GM23338 (cell line): Measurements from ENCODE around the gene AKR1C4. TPM values are rescaled to one million over a fixed set of nuclear protein-coding genes. Genes with fewer than 3 reads are reported as not detected.
A peak's percentile ranks its signal among the peaks of the same experiment; 100 is the strongest.
"Not testable (repeated sequence)": the region's sequence is repeated elsewhere in the genome, so short reads cannot be mapped to it uniquely, and the experiment has no call there.

ENCODE experiments used
- ATAC-seq: fragments of 200-7000 bp; cut with Tn5 transposase; 3 replicates; pipeline ENCODE4 v1.9.1; 2020
- DNase-seq: peaks from one replicate; pipeline ENCODE4 v3.0.0-alpha.2; 2015; ENCODE audit warnings: low spot score
- H2AFZ ChIP-seq: fragments of 200-600 bp; sonication (generic); 2 replicates; pipeline ENCODE4 v1.8.0; 2016; ENCODE audit warnings: antibody characterized with exemption, mild to moderate bottlenecking, moderate library complexity
- H3F3A ChIP-seq: fragments of 200-600 bp; sonication (generic); replicated peaks from 2 replicates; pipeline ENCODE4 v1.8.0; 2017; ENCODE audit warnings: antibody characterized with exemption, mixed run types, low read depth
- H3K27ac ChIP-seq: fragments of 200-600 bp; sonication (generic); 2 replicates; pipeline ENCODE4 v1.6.1; 2016; ENCODE audit warnings: low read depth
- H3K27me3 ChIP-seq: fragments of 200-600 bp; sonication (generic); 2 replicates; pipeline ENCODE4 v1.8.0; 2016; ENCODE audit warnings: mild to moderate bottlenecking, mixed run types, moderate library complexity; ENCODE audit not compliant: insufficient read depth
- H3K36me3 ChIP-seq: fragments of 200-600 bp; sonication (generic); 2 replicates; pipeline ENCODE4 v1.8.0; 2016; ENCODE audit warnings: mild to moderate bottlenecking; ENCODE audit not compliant: insufficient read depth
- H3K4me1 ChIP-seq: fragments of 200-600 bp; sonication (generic); 2 replicates; pipeline ENCODE4 v1.8.0; 2016; ENCODE audit warnings: mild to moderate bottlenecking, moderate library complexity; ENCODE audit not compliant: insufficient read depth
- H3K4me2 ChIP-seq: fragments of 200-600 bp; sonication (generic); 2 replicates; pipeline ENCODE4 v1.7.1; 2017; ENCODE audit warnings: mixed run types
- H3K4me3 ChIP-seq: fragments of 200-600 bp; sonication (generic); 2 replicates; pipeline ENCODE4 v1.6.1; 2016; ENCODE audit warnings: mixed run types
- H3K79me2 ChIP-seq: fragments of 200-600 bp; sonication (generic); replicated peaks from 2 replicates; pipeline ENCODE4 v1.8.0; 2017; ENCODE audit warnings: mild to moderate bottlenecking; ENCODE audit not compliant: insufficient read depth
- H3K9me2 ChIP-seq: fragments of 200-600 bp; sonication (generic); 2 replicates; pipeline ENCODE4 v1.8.0; 2017; ENCODE audit not compliant: insufficient read depth
- H4K20me1 ChIP-seq: fragments of 200-600 bp; sonication (generic); replicated peaks from 2 replicates; pipeline ENCODE4 v1.8.0; 2017; ENCODE audit warnings: mild to moderate bottlenecking; ENCODE audit not compliant: insufficient read depth
- H3K27ac Mint-ChIP-seq: 2 replicates; pipeline ENCODE4 v1.8.0; 2020; ENCODE audit warnings: inconsistent platforms, mild to moderate bottlenecking, moderate library complexity, mixed read lengths
- H3K27me3 Mint-ChIP-seq: 3 replicates; pipeline ENCODE4 v1.8.0; 2022; ENCODE audit warnings: low read depth, mild to moderate bottlenecking, moderate library complexity, mixed read lengths, inconsistent platforms; ENCODE audit not compliant: insufficient read depth, poor library complexity
- H3K36me3 Mint-ChIP-seq: 3 replicates; pipeline ENCODE4 v1.8.0; 2021; ENCODE audit warnings: low read depth, mild to moderate bottlenecking, inconsistent platforms, moderate library complexity, mixed read lengths
- H3K4me1 Mint-ChIP-seq: 3 replicates; pipeline ENCODE4 v1.8.0; 2020; ENCODE audit warnings: mild to moderate bottlenecking, inconsistent platforms, mixed read lengths
- H3K4me3 Mint-ChIP-seq: 3 replicates; pipeline ENCODE4 v1.8.0; 2021; ENCODE audit warnings: moderate library complexity, mild to moderate bottlenecking, inconsistent platforms, mixed read lengths
- H3K9me3 Mint-ChIP-seq: 3 replicates; pipeline ENCODE4 v1.8.0; 2020; ENCODE audit warnings: moderate library complexity, mild to moderate bottlenecking, inconsistent platforms, mixed read lengths
- CTCF ChIP-seq, 2 experiments: fragments of 200-600 bp in 1 of 2; sonication (generic) in 1 of 2; conservative IDR thresholded peaks; 2 replicates each; pipeline versions ENCODE4 v1.5.1 to v1.6.1; 2016 to 2017; ENCODE audit warnings: antibody characterized with exemption in 2 of 2, low read depth in 2 of 2, mild to moderate bottlenecking in 2 of 2, moderate library complexity in 1 of 2
- JUNB ChIP-seq: IDR thresholded peaks from one replicate; pipeline ENCODE4 v1.6.1; 2016; ENCODE audit warnings: antibody characterized with exemption; ENCODE audit not compliant: unreplicated experiment
- ZNF462 ChIP-seq: fragments of 250-450 bp; sonication (Bioruptor Pico); IDR thresholded peaks from 2 replicates; pipeline ENCODE4 v1.5.0; 2020; ENCODE audit warnings: mild to moderate bottlenecking, moderate library complexity
- polyA plus RNA-seq: library from polyadenylated mRNA; unstranded; fragments of >200 nt; fragmentation: Nextera tagmentation; extraction: Ambion mirVana; gene quantifications from 2 replicates; pipeline ENCODE4 v1.2.1, GENCODE V29; 2016
- total RNA-seq: library from RNA; depleted of rRNA; stranded (reverse); fragments of >200 nt; shearing (Covaris generic); gene quantifications from 2 replicates; pipeline ENCODE4 v1.2.3, GENCODE V29; 2014

AKR1C4 gene
- total and polyA plus RNA-seq, 2 experiments from 2014 or later, result not detected

- TF ChIP-seq ZNF462 (CRISPR knock-in tag) (no peak), JUNB (no peak)
Observed at GRCh38 chr10:5206799-5207198, 10.2 kb downstream of the AKR1C4 start (continued).

GRCh38 chr10:5209776-5210175, 13.1 kb downstream of the AKR1C4 start:
- H3K27me3 ChIP-seq, H3K36me3 ChIP-seq, H4K20me1 ChIP-seq, H3K27ac ChIP-seq, H3K4me1 Mint-ChIP-seq, H3K4me1 ChIP-seq, H3K27ac Mint-ChIP-seq, H3F3A ChIP-seq, H2AFZ ChIP-seq, H3K9me2 ChIP-seq, H3K36me3 Mint-ChIP-seq, H3K4me2 ChIP-seq, H3K27me3 Mint-ChIP-seq, H3K4me3 Mint-ChIP-seq, ATAC-seq, H3K4me3 ChIP-seq, H3K79me2 ChIP-seq, DNase-seq: not testable (repeated sequence)
- H3K9me3 Mint-ChIP-seq, result peaks cover 32% of the 10 kb centered on the region

- not testable (repeated sequence) for ATAC-seq, H3K4me3 Mint-ChIP-seq, H3K9me2 ChIP-seq, H3K36me3 Mint-ChIP-seq, H3K27me3 ChIP-seq, H3K4me1 Mint-ChIP-seq, H3K4me1 ChIP-seq, H3K79me2 ChIP-seq, H4K20me1 ChIP-seq, H3K27me3 Mint-ChIP-seq, H3K27ac Mint-ChIP-seq, H3K36me3 ChIP-seq, H3K4me3 ChIP-seq, H3K4me2 ChIP-seq, H2AFZ ChIP-seq, H3K27ac ChIP-seq, H3F3A ChIP-seq
- TF ChIP-seq CTCF (conservative IDR thresholded peaks at IDR 0.05; ENCODE audit: low read depth in 2 of 2), result peak; percentile 26 to 58; a peak in 3 of 4 replicates
- peaks cover 32% of the 10 kb centered on the region for H3K9me3 Mint-ChIP-seq
- peak; percentile 11 for DNase-seq
Observed at GRCh38 chr10:5210261-5210660, 13.6 kb downstream of the AKR1C4 start.
